Stimulated activated CD4-positive, alpha-beta T cell treated with anti-CD3 and anti-CD28 coated beads, Interleukin-1b, Interleukin-23, amount 100 ng/mL, for 4 hours (primary cell): Measurements from ENCODE around the gene AIPL1.

Source experiments
- DNase-seq, 2 donors: peaks; one replicate each; pipeline ENCODE4 v3.0.0-alpha.2; 2020; ENCODE audit warnings: low read depth in 2 of 2

Gene AIPL1

DNA sequence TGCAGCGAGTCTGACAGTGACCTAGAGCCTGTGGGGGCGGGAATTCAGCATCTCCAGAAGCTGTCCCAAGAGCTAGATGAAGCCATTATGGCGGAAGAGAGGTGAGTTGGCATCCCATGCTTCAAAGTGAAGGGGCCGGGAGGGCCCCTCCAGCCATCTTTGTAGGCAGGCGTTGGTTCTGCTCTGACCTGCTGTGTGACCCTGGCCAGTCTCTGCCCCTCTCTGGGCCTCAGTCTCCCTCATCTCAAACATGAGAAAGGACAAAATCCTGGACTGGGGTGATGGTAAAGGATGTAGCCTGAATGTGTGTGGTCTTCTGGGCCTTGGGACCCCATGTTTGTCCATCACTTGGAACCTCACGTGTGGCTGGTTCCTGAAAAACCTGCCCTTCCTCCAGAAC, 14.4 kb upstream of the AIPL1 start:
- no peak for DNase-seq

- no peak for DNase-seq
Measured at GRCh38 chr17:6448473-6448872, 13.6 kb upstream of the AIPL1 start.

GRCh38 chr17:6446516-6447100, 11.7 kb upstream of the AIPL1 start:
- no peak for DNase-seq

DNA sequence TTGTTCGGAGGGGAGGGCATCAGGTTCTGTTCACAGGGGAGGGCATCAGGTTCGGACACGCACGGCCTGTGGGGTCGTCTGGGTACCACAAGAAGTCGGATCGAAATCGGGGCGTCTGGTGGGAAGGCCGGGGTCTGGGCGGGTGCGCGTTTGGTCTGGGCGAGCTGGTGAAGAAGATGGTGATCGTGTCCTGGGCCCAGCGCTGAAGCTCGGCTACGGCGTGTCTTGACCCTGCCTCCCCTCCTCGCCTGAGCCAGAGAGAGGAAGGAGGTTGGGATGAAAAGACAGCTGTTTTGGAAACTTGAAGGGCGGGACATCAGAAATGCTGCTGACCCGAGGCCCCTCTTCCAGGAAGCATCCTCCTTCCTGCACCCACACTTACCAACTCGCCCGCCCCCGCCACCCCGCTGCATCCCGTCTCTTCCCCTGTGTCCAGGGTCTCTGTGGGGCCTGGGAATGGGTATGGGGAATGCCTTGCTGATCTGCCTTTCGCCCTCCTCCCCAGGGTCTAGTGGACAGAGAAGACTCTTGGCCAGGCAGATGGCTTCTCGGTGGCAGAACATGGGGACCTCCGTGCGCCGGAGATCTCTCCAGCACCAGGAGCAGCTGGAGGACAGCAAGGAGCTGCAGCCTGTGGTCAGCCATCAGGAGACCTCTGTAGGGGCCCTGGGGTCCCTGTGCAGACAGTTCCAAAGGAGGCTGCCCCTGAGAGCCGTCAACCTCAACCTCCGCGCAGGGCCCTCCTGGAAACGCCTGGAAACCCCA, 9.8 kb upstream of the AIPL1 start:
- no peak for DNase-seq

- DNase-seq: peak; percentile 95
Measured at GRCh38 chr17:6443692-6444570, 9.0 kb upstream of the AIPL1 start, which contains the start of gene PIMREG. Gene PIMREG (plus strand): TSS chr17:6444455. CDS start chr17:6445111, 656 bp downstream.

DNA sequence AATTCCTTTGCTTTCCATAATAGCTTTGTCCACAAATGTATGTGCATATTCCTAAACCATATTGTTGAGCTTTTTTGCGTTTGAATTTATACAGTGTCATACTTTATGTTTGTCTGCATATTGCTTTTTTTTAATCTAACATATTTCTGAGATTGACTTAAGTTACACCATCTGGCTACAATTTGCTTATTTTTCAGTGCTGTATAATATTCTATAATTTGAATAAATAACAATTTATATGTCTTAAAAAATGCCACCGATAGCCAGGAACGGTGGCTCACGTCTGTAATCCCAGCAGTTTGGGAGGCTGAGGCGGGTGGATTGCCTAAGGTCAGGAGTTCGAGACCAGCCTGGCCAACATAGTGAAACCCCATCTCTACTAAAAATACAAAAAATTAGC, 7.9 kb upstream of the AIPL1 start:
- no peak for DNase-seq

GRCh38 chr17:6439951-6440350, 5.0 kb upstream of the AIPL1 start:
- no peak for DNase-seq

- no peak for DNase-seq
Measured at GRCh38 chr17:6437956-6438355, 3.0 kb upstream of the AIPL1 start.

DNA sequence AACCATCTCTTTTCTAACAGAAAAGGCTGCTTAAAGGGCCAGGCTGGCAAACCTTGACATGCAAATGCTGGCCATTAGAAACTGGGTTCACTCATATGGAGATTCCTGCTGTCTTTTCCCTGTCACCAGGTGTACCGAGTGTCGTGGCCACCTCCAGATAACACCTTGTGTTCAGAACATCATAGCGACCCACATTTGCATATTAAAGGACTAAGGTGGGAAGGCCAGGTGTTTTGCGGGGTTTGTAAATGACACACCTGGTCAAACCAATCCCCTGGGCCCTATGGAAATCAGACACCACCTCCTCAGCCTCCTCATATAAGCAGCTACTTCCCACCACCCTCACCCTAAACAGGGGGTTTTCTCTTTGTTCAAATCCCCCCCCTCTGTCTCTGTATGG, 2.5 kb upstream of the AIPL1 start:
- no peak for DNase-seq

GRCh38 chr17:6435968-6436367, 1.0 kb upstream of the AIPL1 start:
- DNase-seq: peak; percentile 47 to 48

DNA sequence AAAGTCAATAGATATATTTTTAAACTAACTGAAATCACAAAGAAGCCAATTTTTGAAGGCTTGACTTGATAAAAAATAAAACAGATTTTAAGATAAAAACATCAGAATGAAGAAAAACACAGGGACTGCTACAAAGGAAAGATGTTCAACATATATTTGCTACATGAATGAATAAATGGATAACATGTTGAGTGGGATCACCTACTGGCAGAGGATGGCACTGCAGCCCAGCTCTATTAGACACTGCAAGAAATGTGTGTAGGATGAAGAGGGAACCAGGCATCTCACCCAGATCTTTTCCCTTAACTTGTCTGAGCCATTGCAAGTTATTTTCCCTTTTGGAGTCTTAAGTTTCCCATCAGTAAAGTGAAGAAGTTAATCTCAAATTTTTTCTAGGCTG, 4.2 kb downstream of the AIPL1 start:
- no peak for DNase-seq

DNA sequence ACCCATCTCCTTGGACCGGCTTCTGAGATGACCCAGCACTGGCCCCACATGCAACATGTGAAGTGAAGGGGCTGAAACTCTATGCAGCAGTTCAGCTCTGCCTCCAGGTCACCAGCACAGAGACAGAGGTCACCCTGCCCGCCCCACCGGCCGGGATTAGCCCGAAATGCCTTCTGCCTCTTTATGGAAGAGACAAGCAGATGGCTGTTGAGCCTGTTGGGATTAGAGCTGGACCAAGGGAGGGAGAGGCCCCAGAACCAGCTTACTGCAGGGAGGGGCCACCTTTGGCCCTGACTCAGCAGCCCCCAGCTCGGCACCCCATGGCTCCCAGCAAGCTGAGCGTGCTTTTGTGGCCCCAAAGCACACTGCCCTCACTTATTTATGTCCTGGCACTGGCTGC, 5.7 kb downstream of the AIPL1 start:
- DNase-seq: no peak

DNA sequence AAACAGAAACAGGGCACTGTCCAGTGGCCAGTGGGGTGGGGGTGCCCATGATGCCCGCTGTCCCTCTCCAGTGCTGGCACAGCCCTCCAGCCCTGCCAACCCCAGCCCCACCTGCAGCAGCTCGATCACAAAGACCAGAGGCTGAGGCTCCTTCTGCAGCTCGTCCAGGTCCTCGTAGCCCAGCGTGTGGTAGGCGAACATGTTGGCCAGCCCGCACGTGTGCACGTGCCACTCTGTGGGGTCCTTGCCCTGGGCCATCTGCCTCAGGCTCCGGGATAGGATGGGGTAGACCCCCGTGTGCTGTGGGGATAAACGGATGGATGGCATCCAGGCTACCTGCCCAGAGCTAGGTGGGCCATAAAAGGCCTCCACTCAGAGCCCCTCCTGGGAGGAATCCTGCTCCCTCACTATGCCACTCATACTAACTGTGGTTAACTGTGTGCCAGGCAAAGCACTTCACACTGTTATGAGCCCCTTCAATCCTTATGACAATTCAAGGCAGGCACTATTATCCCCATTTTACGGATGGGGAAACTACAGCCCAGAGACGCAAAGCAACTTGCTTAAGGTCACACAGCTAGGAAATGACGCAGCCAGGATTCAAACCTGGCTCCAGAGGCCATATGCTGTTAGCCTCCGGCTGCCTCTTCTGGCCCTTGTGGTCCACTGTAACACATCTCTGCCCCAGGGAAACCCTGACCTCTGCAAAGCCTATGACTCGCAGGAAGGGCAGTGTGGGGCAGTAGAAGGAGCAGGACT, 6.5 kb downstream of the AIPL1 start:
- DNase-seq: no peak

GRCh38 chr17:6427279-6427781, 7.6 kb downstream of the AIPL1 start:
- DNase-seq: no peak

DNA sequence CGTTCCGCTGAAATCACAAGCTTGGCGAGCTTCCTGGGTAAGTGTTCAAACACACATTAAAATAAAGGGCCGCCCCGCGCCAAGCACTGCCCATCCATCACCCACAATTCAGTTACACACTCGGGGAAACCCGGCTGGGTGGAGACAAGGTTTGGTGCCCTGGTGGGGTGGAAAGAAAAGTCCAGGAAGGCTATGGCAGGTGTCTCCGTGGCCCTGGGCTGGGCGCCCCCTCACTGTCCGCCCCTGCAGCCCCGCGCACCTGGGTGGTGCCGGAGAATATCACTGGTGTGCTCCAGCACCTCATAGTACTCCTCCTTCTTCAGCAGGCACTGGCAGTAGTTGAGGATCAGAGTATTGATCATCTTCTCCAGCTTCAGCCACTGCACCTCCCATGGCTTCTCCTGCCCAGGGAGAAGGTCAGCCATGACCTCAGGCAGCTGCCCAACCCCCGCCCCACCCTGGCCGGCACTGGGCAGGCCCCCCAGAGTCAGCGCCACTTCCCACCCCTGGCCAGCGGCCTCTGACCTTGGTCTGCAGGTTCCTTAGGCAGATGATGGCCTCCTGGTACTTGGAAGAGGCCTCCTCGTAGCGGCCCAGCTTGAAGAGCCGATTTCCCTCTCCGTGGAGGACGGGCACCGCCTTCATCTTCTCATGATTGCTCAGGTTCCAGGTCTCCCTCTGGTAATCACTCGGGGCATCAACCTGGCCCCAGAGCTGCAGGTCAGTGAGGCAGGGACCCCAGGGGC, 8.4 kb downstream of the AIPL1 start:
- DNase-seq: no peak

GRCh38 chr17:6425407-6425806, 9.5 kb downstream of the AIPL1 start:
- no peak for DNase-seq

GRCh38 chr17:6423931-6424330, 11.0 kb downstream of the AIPL1 start:
- DNase-seq: no peak

GRCh38 chr17:6422654-6423241, 12.2 kb downstream of the AIPL1 start:
- DNase-seq: no peak

GRCh38 chr17:6421700-6422604, 13.0 kb downstream of the AIPL1 start:
- DNase-seq: peak; percentile 53 to 68
